Left ventricle myocardium inferior (tissue), 1 donor: ENCODE results near the gene GBF1. TPM values are rescaled to one million over a fixed set of nuclear protein-coding genes. Genes with fewer than 3 reads are reported as not detected.

Experiments
- DNase-seq: peaks from one replicate; pipeline ENCODE4 v3.0.0-alpha.2; 2020
- H3K27ac ChIP-seq: fragments of 200-600 bp; replicated peaks from 2 replicates; pipeline ENCODE4 v1.8.0; 2021
- H3K27me3 ChIP-seq: fragments of 200-600 bp; 2 replicates; pipeline ENCODE4 v1.8.0; 2021; ENCODE audit warnings: low read depth
- H3K36me3 ChIP-seq: fragments of 200-600 bp; 2 replicates; pipeline ENCODE4 v1.8.0; 2021
- H3K4me1 ChIP-seq: fragments of 200-600 bp; 2 replicates; pipeline ENCODE4 v1.8.0; 2021
- H3K4me3 ChIP-seq: fragments of 200-600 bp; 2 replicates; pipeline ENCODE4 v1.8.0; 2021; ENCODE audit warnings: mild to moderate bottlenecking, moderate library complexity
- H3K9me3 ChIP-seq: fragments of 200-600 bp; replicated peaks from 2 replicates; pipeline ENCODE4 v1.8.0; 2021
- intact Hi-C: fragments of 100-400 bp; cut with micrococcal nuclease; formaldehyde crosslinking; loops from one replicate; pipeline ENCODE4 v1.11.0; 2022
- total RNA-seq: library from RNA; stranded (reverse); fragmentation: NEBNext Ultra II Directional; extraction: Animal tissue kit (Norgen Biotek cat#: 25700); gene quantifications from one replicate; pipeline ENCODE4 v1.2.1, GENCODE V29; 2021
- TF ChIP-seq, protein P1 (sequence below): fragments of 200-600 bp; IDR thresholded peaks from 2 replicates; pipeline ENCODE4 v1.8.0; 2021; ENCODE audit warnings: antibody characterized with exemption, mild to moderate bottlenecking, borderline replicate concordance
- donor health status: DM: no; HTN: yes; CAD: no; lungs with severe emphysema.

The GBF1 gene
- total RNA-seq, 1 donor from 2014 or later: 43.2 TPM

DNA sequence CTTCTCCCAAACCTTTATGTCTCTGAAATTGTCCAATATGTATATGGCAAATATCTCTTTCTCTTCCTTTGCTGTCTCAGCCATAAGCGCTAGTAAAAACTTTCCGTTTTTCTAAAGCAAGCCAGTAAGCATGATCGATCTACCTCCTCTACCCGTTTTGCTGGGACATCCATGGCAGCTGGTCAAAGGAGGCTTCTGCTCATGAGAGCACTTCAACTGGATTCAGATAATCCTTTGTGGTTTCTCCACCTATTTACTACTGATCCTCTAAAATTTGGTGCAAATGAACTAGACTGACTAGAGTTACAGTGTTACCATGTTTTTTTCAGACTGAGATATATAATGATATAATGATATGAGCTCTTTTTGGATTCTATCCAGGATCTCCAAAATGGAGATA is 42.7 kb downstream of the GBF1 start:
- peaks cover 96% of the 10 kb centered on the region for H3K4me1 ChIP-seq
- intact Hi-C loops: no loop called here
- no peak overlapping the region for H3K4me3 ChIP-seq
- H3K27ac ChIP-seq: no peak overlapping the region
- TF ChIP-seq, protein P1, sequence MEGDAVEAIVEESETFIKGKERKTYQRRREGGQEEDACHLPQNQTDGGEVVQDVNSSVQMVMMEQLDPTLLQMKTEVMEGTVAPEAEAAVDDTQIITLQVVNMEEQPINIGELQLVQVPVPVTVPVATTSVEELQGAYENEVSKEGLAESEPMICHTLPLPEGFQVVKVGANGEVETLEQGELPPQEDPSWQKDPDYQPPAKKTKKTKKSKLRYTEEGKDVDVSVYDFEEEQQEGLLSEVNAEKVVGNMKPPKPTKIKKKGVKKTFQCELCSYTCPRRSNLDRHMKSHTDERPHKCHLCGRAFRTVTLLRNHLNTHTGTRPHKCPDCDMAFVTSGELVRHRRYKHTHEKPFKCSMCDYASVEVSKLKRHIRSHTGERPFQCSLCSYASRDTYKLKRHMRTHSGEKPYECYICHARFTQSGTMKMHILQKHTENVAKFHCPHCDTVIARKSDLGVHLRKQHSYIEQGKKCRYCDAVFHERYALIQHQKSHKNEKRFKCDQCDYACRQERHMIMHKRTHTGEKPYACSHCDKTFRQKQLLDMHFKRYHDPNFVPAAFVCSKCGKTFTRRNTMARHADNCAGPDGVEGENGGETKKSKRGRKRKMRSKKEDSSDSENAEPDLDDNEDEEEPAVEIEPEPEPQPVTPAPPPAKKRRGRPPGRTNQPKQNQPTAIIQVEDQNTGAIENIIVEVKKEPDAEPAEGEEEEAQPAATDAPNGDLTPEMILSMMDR: no peak
- no peaks in the 10 kb centered on the region for H3K36me3 ChIP-seq
- H3K27me3 ChIP-seq: no peaks in the 10 kb centered on the region
- no peaks in the 10 kb centered on the region for H3K9me3 ChIP-seq
- no peak for DNase-seq

DNA sequence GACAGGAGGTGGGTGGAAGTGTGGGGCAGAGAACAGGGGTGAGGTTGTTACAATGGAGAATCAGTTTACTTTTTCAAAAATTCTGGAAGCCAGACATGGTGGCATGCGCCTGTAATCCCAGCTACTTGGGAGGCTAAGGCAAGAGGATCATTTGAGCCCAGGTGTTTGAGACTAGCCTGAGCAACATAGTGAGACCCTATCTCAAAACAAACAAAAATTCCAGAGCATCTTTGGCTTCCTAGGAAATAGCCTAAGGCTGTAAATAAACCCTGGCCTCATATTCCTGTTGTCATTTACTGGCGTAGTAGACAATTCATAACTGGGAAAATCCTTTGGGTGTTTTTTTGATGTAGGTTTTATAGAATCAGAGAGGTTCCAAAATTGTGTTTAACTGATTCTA is 44.0 kb downstream of the GBF1 start:
- Histone ChIP-seq H3K9me3 (no peaks in the 10 kb centered on the region), H3K4me3 (no peak overlapping the region), H3K27ac (no peak overlapping the region), H3K4me1 (peaks cover 94% of the 10 kb centered on the region), H3K36me3 (no peaks in the 10 kb centered on the region), H3K27me3 (no peaks in the 10 kb centered on the region)
- intact Hi-C loops: no loop called here
- TF ChIP-seq, protein P1: no peak
- DNase-seq: no peak

DNA sequence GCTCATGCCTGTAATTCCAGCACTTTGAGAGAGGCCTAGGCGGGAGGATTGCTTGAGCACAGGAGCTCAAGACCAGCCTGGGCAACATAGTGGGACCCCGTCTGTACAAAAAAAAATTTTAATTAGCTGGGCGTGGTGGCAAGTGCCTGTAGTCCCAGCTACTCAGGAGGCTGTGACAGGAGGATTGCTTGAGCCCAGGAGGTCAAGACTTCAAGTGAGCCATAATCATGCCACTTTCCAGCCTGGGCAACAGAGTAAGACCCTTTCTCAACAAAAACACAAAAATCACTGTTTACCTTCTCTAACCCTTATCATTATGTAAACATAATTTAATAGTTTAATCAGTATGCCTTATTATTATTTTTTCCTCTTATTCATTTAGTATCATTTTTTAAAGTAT is 44.5 kb downstream of the GBF1 start:
- Histone ChIP-seq H3K4me1 (peaks cover 94% of the 10 kb centered on the region), H3K4me3 (no peak overlapping the region), H3K9me3 (no peaks in the 10 kb centered on the region), H3K36me3 (no peaks in the 10 kb centered on the region), H3K27me3 (no peaks in the 10 kb centered on the region), H3K27ac (no peak overlapping the region)
- DNase-seq: no peak
- TF ChIP-seq, protein P1: no peak
- intact Hi-C loops: no loop called here

DNA sequence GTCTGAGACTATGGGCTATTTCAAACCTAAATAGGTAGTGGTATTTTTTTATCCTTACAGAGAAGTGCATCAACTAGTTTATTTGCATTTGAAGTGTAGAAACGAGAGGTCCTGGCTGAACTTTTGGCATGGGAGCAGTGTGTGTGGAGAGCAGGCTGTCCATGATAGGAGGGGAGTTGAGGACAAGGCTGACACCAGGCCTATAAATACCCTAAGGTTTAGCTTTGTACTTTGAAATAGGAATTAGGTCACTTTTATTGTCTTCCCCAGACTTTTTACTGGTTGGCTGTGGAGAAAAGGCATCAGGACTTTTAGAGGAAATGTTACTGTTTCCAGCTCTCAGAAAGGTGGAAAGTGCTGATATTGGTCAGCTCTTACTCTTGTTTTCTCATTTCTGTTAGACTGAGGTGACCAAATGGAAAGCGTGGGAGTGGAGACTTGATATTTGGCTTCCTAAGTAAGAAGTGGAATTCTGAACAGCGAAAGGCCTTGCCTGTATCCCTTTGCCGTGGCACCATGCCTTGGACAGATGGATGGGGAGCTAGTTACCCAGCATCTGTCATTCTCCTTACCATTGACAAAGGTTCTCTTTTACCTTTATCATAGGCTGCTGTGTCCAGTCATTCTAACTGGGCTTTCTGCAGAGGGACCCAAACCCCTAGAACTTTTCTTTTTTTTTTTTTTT is 46.0 kb downstream of the GBF1 start:
- intact Hi-C loops: no loop called here
- TF ChIP-seq, protein P1: no peak
- Histone ChIP-seq H3K36me3 (no peaks in the 10 kb centered on the region), H3K4me1 (peaks cover 87% of the 10 kb centered on the region), H3K9me3 (no peaks in the 10 kb centered on the region), H3K27ac (peak overlapping the region; percentile 91), H3K27me3 (no peaks in the 10 kb centered on the region), H3K4me3 (peak overlapping the region; percentile 41)
- DNase-seq: no peak

DNA sequence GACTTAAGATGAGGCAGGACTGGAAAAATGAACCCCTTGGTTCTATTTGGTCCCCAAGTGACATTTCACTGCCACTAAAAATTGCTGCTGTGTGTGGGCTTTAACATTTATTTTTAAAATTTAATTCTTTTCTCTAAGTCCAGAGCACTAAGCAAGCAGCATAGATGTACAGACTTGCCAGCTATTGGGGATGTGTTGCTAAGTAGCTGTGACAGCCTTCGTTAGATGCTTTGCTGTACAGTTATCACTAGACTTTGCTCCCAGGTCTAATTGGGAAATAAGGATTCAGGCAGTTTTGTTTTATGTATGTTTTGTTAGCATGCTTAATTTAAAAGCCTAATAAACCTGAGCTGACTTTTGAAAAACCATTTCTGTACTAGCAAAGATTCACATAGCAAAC is 51.8 kb downstream of the GBF1 start:
- Histone ChIP-seq H3K27me3 (no peaks in the 10 kb centered on the region), H3K27ac (no peak overlapping the region), H3K9me3 (no peaks in the 10 kb centered on the region), H3K4me3 (no peak overlapping the region), H3K36me3 (no peaks in the 10 kb centered on the region), H3K4me1 (peaks cover 68% of the 10 kb centered on the region)
- intact Hi-C loops: no loop called here
- TF ChIP-seq, protein P1: no peak
- no peak for DNase-seq
